Transverse colon (tissue), 4 donors: ENCODE results near the gene TNFAIP3. TPM values are rescaled to one million over a fixed set of nuclear protein-coding genes. Genes with fewer than 3 reads are reported as not detected.

Experiments used
- DNase-seq: peaks from one replicate; pipeline ENCODE4 v3.0.0-alpha.2; 2019
- H3K27ac ChIP-seq, 4 donors: fragments of 200-600 bp; sonication (generic); 2 replicates each; pipeline ENCODE4 v1.5.1; 2016 to 2018; ENCODE audit warnings: inconsistent platforms in 4 of 4
- H3K27me3 ChIP-seq: fragments of 200-600 bp; sonication (generic); 2 replicates; pipeline ENCODE4 v1.5.1; 2017; ENCODE audit warnings: inconsistent platforms
- H3K36me3 ChIP-seq, 4 donors: fragments of 200-600 bp; sonication (generic); 2 replicates each; pipeline ENCODE4 v1.5.1; 2017 to 2019; ENCODE audit warnings: inconsistent platforms in 4 of 4
- H3K4me1 ChIP-seq, 4 donors: fragments of 200-600 bp; sonication (generic); 2 replicates each; pipeline ENCODE4 v1.5.1; 2017 to 2020; ENCODE audit warnings: inconsistent platforms in 4 of 4
- H3K4me3 ChIP-seq, 4 donors: fragments of 200-600 bp; sonication (generic); 1 replicate in 1 of 4; 2 replicates in 3 of 4; pipeline versions ENCODE4 v1.5.1 to v1.6.1; 2017 to 2019; ENCODE audit warnings: inconsistent platforms in 4 of 4
- H3K9me3 ChIP-seq, 2 donors: fragments of 200-600 bp; sonication (generic); 2 replicates each; pipeline ENCODE4 v1.5.1; 2017 to 2019; ENCODE audit warnings: inconsistent platforms in 2 of 2
- CTCF ChIP-seq, 5 experiments: fragments of 200-600 bp in 3 of 5; fragments of 450-650 bp in 2 of 5; sonication (generic) in 3 of 5; IDR thresholded peaks; 1 replicate in 2 of 5; 2 replicates in 3 of 5; pipeline ENCODE4 v1.5.1; 2016 to 2017; ENCODE audit warnings: antibody characterized with exemption in 5 of 5, inconsistent platforms in 3 of 5, mild to moderate bottlenecking in 2 of 5, moderate library complexity in 1 of 5
- EP300 ChIP-seq: sonication (generic); formaldehyde crosslinking; IDR thresholded peaks from one replicate; pipeline ENCODE4 v1.6.1; 2017; ENCODE audit warnings: antibody characterized with exemption, low read depth
- POLR2A ChIP-seq: fragments of 450-650 bp; IDR thresholded peaks from one replicate; pipeline ENCODE4 v1.6.1; 2016; ENCODE audit warnings: antibody characterized with exemption, mild to moderate bottlenecking, moderate library complexity
- POLR2AphosphoS5 ChIP-seq, 3 donors: sonication (generic); formaldehyde crosslinking; IDR thresholded peaks; one replicate each; pipeline ENCODE4 v1.6.1; 2016; ENCODE audit warnings: antibody characterized with exemption in 3 of 3
- WGBS, 2 donors: methylation state at CpG; one replicate each; pipeline ENCODE4 v1.1.5; 2018; ENCODE audit warnings: low coverage in 1 of 2; 5-methylcytosine and 5-hydroxymethylcytosine counted together
- in situ Hi-C, 4 donors: fragments of 200-750 bp; cut with MboI; loops; one replicate each; pipeline versions ENCODE4 v1.15.0 to v1.15.1; 2017; ENCODE audit warnings: low sequenced_read_pairs in 3 of 4, low pct_ligation_motif_present in 1 of 4, low pct_unique_long_range_greater_than_20kb in 1 of 4
- intact Hi-C: fragments of 100-400 bp; cut with DNase I; formaldehyde crosslinking; loops from one replicate; pipeline ENCODE4 v1.15.1; 2023; ENCODE audit warnings: low total_unique reads
- total RNA-seq, 4 donors: library from RNA; depleted of rRNA; stranded (reverse); fragments of >200 nt; gene quantifications; one replicate each; pipeline ENCODE4 v1.1.0, GENCODE V29; 2016

Gene TNFAIP3
- total RNA-seq, 4 donors from 2014 or later = 21.4 to 46.8 (median 36.3) TPM

GRCh38 chr6:137824896-137825295, 42.2 kb upstream of the TNFAIP3 start:
- H3K27ac ChIP-seq = peak overlapping the region; percentile 24 to 65 (median 60)
- 80% methylated on average over 2 of the region's 2 CpGs for WGBS, 2 donors
- H3K27me3 ChIP-seq = no peaks in the 10 kb centered on the region
- TF ChIP-seq EP300 (no peak), POLR2A (no peak), POLR2AphosphoS5 (IDR thresholded peaks at IDR 0.05) (no peak), CTCF (IDR thresholded peaks at IDR 0.05) (no peak)
- in situ Hi-C loops (no loop called here), intact Hi-C loops (no loop called here)
- H3K4me3 ChIP-seq = no peak overlapping the region
- H3K9me3 ChIP-seq = no peaks in the 10 kb centered on the region
- H3K4me1 ChIP-seq = peaks cover 0 to 28% (median 6%) of the 10 kb centered on the region in 4 donors
- no peak for DNase-seq
- H3K36me3 ChIP-seq = no peaks in the 10 kb centered on the region

- Histone ChIP-seq H3K27me3 (no peaks in the 10 kb centered on the region), H3K36me3 (no peaks in the 10 kb centered on the region), H3K4me1 (peaks cover 0 to 12% (median 4%) of the 10 kb centered on the region in 4 donors), H3K9me3 (no peaks in the 10 kb centered on the region), H3K4me3 (no peak overlapping the region), H3K27ac (no peak overlapping the region)
- intact Hi-C loops (no loop called here), in situ Hi-C loops (no loop called here)
- 80 to 87% methylated on average over 5 of the region's 5 CpGs for WGBS, 2 donors
- no peak for DNase-seq
- no peak for TF ChIP-seq EP300
- no peak for TF ChIP-seq CTCF (IDR thresholded peaks at IDR 0.05)
- TF ChIP-seq POLR2A = no peak
- TF ChIP-seq POLR2AphosphoS5 (IDR thresholded peaks at IDR 0.05) = no peak
Observed at GRCh38 chr6:137827411-137827940, 39.6 kb upstream of the TNFAIP3 start.

GRCh38 chr6:137827977-137828810, 38.9 kb upstream of the TNFAIP3 start:
- Histone ChIP-seq H3K4me3 (no peak overlapping the region), H3K36me3 (no peaks in the 10 kb centered on the region), H3K9me3 (no peaks in the 10 kb centered on the region), H3K4me1 (peaks cover 0 to 6% (median 2%) of the 10 kb centered on the region in 4 donors), H3K27ac (no peak overlapping the region), H3K27me3 (no peaks in the 10 kb centered on the region)
- TF ChIP-seq POLR2AphosphoS5 (IDR thresholded peaks at IDR 0.05) (no peak), POLR2A (no peak), EP300 (no peak), CTCF (IDR thresholded peaks at IDR 0.05) (no peak)
- WGBS, 2 donors = 70 to 100% methylated on average over 2 to 4 of the region's 4 CpGs
- intact Hi-C loops (no loop called here), in situ Hi-C loops (no loop called here)
- DNase-seq = no peak

GRCh38 chr6:137829641-137830083, 37.4 kb upstream of the TNFAIP3 start:
- Histone ChIP-seq H3K4me3 (no peak overlapping the region), H3K36me3 (no peaks in the 10 kb centered on the region), H3K9me3 (no peaks in the 10 kb centered on the region), H3K27me3 (no peaks in the 10 kb centered on the region), H3K4me1 (no peaks in the 10 kb centered on the region), H3K27ac (no peak overlapping the region)
- no peak for DNase-seq
- intact Hi-C loops = no loop called here
- WGBS, 2 donors = 71 to 83% methylated on average over 4 of the region's 4 CpGs
- in situ Hi-C loops = no loop called here
- TF ChIP-seq POLR2AphosphoS5 (IDR thresholded peaks at IDR 0.05) = no peak
- no peak for TF ChIP-seq EP300
- TF ChIP-seq POLR2A = no peak
- TF ChIP-seq CTCF (IDR thresholded peaks at IDR 0.05) = no peak
